Peyer's patch (tissue), 4 donors: ENCODE measurements around the gene ZMYM1.

ENCODE experiments used
- POLR2A ChIP-seq, 2 donors: fragments of 450-650 bp; IDR thresholded peaks; one replicate each; pipeline ENCODE4 v1.5.1; 2017; ENCODE audit warnings: antibody characterized with exemption in 2 of 2, mild to moderate bottlenecking in 2 of 2, moderate library complexity in 2 of 2
- TF ChIP-seq, protein P1 (sequence below), 6 experiments: fragments of 450-650 bp in 4 of 6; fragments of 200-600 bp in 2 of 6; sonication (generic) in 1 of 6; IDR thresholded peaks; one replicate each; pipeline ENCODE4 v1.5.1; 2017 to 2019; ENCODE audit warnings: antibody characterized with exemption in 6 of 6, mild to moderate bottlenecking in 3 of 6, moderate library complexity in 1 of 6

DNA sequence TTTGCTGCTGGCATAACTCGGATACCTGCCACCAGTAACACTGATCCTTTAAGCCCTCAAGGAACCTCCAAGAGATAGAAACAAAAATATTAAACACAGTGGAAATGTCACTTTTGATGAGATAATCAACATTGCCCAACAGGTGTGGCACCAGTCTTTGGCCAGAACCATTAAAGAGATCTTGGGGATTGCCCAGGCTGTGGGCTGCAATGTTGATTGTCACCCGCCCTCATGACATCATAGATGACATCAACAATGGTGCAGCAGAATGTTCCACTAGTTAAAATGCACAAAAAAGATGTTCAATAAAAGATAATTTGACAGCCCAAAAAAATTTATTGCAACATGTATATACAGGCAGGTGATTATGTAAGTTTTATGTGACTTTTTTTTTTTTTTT, 20.2 kb upstream of the ZMYM1 start:
- TF ChIP-seq, protein P1, sequence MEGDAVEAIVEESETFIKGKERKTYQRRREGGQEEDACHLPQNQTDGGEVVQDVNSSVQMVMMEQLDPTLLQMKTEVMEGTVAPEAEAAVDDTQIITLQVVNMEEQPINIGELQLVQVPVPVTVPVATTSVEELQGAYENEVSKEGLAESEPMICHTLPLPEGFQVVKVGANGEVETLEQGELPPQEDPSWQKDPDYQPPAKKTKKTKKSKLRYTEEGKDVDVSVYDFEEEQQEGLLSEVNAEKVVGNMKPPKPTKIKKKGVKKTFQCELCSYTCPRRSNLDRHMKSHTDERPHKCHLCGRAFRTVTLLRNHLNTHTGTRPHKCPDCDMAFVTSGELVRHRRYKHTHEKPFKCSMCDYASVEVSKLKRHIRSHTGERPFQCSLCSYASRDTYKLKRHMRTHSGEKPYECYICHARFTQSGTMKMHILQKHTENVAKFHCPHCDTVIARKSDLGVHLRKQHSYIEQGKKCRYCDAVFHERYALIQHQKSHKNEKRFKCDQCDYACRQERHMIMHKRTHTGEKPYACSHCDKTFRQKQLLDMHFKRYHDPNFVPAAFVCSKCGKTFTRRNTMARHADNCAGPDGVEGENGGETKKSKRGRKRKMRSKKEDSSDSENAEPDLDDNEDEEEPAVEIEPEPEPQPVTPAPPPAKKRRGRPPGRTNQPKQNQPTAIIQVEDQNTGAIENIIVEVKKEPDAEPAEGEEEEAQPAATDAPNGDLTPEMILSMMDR (IDR thresholded peaks at IDR 0.05) = no peak
- no peak for TF ChIP-seq POLR2A (IDR thresholded peaks at IDR 0.05)
